WI38 (cell line): ENCODE measurements around the gene ZNF276.

Experiments used
- H3K4me3 ChIP-seq: 2 replicates; pipeline ENCODE4 v1.5.1; 2011; ENCODE audit warnings: low read depth, mild to moderate bottlenecking, control low read depth, low read length
- CTCF ChIP-seq: IDR thresholded peaks from 2 replicates; pipeline ENCODE4 v1.5.1; 2012; ENCODE audit warnings: low read depth, mild to moderate bottlenecking, control low read depth, low read length

The ZNF276 gene

GRCh38 chr16:89787365-89787805 is 66.0 kb downstream of the ZNF276 start:
- TF ChIP-seq CTCF: no peak
- H3K4me3 ChIP-seq: no peak overlapping the region
